ENCODE data around the gene THAP7. TPM values are rescaled to one million over a fixed set of nuclear protein-coding genes. Genes with fewer than 3 reads are reported as not detected.

Gene THAP7
- total RNA-seq, 4 donors from 2014 or later, result 19.8 to 54.7 (median 29.5) TPM

DNA sequence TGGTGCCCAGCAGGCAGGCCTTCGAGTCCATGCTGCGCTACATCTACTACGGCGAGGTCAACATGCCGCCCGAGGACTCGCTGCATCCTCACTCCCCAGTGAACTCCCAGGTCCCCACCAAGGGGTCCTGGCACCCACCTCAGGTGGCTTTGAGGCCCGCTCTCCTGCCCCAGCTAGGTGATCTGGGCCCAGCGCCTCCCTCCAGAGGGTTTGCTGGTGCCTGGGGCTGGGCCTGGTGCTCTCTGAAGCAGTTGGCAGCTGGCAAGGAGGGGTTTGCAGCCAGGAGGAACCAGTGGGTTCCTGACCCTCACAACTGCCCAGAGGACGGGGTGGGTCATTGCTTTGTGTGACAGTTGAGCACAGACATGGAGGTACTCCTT, 5.9 kb downstream of the THAP7 start:
- Histone ChIP-seq H3K4me3 (no peak overlapping the region), H3K36me3 (peaks cover 0 to 73% (median 0%) of the 10 kb centered on the region in 3 donors), H3K27ac (no peak overlapping the region), H3K27me3 (no peaks in the 10 kb centered on the region), H3K9me3 (no peaks in the 10 kb centered on the region), H3K4me1 (peaks cover 0 to 15% (median 10%) of the 10 kb centered on the region in 4 donors)
- no peak for TF ChIP-seq POLR2A (IDR thresholded peaks at IDR 0.05)
- TF ChIP-seq, protein P1, sequence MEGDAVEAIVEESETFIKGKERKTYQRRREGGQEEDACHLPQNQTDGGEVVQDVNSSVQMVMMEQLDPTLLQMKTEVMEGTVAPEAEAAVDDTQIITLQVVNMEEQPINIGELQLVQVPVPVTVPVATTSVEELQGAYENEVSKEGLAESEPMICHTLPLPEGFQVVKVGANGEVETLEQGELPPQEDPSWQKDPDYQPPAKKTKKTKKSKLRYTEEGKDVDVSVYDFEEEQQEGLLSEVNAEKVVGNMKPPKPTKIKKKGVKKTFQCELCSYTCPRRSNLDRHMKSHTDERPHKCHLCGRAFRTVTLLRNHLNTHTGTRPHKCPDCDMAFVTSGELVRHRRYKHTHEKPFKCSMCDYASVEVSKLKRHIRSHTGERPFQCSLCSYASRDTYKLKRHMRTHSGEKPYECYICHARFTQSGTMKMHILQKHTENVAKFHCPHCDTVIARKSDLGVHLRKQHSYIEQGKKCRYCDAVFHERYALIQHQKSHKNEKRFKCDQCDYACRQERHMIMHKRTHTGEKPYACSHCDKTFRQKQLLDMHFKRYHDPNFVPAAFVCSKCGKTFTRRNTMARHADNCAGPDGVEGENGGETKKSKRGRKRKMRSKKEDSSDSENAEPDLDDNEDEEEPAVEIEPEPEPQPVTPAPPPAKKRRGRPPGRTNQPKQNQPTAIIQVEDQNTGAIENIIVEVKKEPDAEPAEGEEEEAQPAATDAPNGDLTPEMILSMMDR (IDR thresholded peaks at IDR 0.05), result no peak
- DNase-seq, result no peak

DNA sequence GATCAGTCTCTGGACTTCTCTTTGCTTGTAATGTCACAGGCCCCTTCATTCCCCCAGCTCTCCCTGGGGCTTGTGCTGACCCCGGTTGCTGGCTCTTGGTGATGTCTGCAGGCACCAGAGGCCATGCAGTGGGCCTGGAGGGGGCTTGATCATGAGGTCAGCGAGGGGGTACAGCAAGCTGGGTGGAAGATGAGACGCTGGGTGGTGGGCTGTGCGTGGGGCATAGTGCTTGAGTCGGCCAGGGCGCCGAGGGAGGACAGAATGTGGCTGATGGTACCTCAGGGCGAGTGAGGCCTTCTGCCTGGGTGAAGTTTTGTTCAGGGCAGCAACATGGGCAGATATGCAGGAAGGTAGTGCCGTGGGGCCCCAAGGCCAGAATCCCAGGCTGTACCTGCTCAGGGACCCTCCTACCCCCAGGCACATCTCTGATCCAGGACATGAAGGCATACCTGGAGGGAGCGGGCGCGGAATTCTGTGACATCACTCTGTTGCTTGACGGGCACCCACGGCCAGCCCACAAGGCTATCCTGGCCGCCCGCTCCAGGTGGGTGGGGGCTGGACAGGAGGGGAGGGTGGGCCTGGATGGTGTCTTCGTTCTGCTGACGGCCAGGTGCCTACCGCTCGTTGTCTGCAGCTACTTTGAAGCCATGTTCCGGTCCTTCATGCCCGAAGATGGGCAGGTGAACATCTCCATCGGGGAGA, 6.4 kb downstream of the THAP7 start:
- H3K4me1 ChIP-seq, result peaks cover 0 to 10% (median 5%) of the 10 kb centered on the region in 4 donors
- no peaks in the 10 kb centered on the region for H3K9me3 ChIP-seq
- H3K27ac ChIP-seq, result no peak overlapping the region
- H3K4me3 ChIP-seq, result no peak overlapping the region
- H3K36me3 ChIP-seq, result peaks cover 0 to 78% (median 0%) of the 10 kb centered on the region in 3 donors
- DNase-seq, result no peak
- no peak for TF ChIP-seq POLR2A (IDR thresholded peaks at IDR 0.05)
- TF ChIP-seq, protein P1 (IDR thresholded peaks at IDR 0.05), result no peak
- H3K27me3 ChIP-seq, result no peaks in the 10 kb centered on the region

DNA sequence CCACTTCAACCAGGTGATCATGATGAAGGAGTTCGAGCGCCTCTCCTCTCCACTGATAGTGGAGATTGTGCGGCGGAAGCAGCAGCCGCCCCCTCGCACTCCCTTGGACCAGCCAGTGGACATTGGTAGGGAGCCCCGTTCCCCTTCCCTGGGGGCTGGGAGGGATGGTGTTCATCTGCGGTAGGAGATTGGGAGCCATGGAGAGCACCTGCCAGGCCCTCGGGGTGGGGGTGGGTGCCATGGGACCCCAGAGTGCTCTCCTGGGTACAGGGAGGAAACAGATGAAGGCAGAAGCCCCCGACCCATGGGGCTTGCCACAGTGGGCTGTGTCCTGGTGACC, 7.0 kb downstream of the THAP7 start:
- peaks cover 0 to 4% (median 0%) of the 10 kb centered on the region in 4 donors for H3K4me1 ChIP-seq
- TF ChIP-seq, protein P1 (IDR thresholded peaks at IDR 0.05), result no peak
- TF ChIP-seq POLR2A (IDR thresholded peaks at IDR 0.05), result no peak
- no peak overlapping the region for H3K4me3 ChIP-seq
- H3K27ac ChIP-seq, result no peak overlapping the region
- no peaks in the 10 kb centered on the region for H3K27me3 ChIP-seq
- H3K9me3 ChIP-seq, result no peaks in the 10 kb centered on the region
- DNase-seq, result no peak
- H3K36me3 ChIP-seq, result peaks cover 0 to 72% (median 0%) of the 10 kb centered on the region in 3 donors

DNA sequence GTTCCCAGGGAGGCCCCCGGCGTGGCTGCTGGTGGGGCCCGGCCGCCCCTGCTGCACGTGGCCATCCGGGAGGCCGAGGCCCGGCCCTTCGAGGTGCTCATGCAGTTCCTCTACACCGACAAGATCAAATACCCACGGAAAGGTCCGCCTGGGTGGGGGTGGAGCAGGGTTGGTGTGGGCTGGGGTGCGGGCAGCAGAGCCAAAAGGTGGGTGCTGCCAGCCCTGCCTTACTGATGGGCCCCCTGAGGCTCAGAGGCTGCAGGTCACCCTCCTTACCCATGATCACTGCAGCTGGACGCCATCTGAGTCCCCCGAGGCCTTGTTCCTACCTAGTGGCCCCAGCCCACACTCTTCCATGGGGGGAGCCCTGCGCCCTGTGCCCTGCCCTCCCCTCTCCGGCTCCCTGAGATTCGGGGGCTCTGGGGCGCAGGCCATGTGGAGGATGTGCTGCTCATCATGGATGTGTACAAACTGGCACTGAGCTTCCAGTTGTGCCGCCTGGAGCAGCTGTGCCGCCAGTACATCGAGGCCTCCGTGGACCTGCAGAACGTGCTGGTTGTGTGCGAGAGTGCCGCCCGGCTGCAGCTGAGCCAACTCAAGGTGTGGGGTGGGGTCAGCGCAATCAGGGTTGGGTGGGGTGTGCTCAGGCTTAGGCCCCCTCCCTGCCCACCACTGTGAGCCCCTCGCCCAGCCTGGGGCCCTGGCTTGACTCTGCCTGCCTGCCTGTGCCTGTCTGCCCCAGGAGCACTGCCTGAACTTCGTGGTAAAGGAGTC, 7.6 kb downstream of the THAP7 start:
- H3K27me3 ChIP-seq, result no peaks in the 10 kb centered on the region
- no peak overlapping the region for H3K27ac ChIP-seq
- no peaks in the 10 kb centered on the region for H3K9me3 ChIP-seq
- DNase-seq, result no peak
- no peak for TF ChIP-seq POLR2A (IDR thresholded peaks at IDR 0.05)
- TF ChIP-seq, protein P1 (IDR thresholded peaks at IDR 0.05), result no peak
- no peaks in the 10 kb centered on the region for H3K4me1 ChIP-seq
- H3K4me3 ChIP-seq, result no peak overlapping the region
- peaks cover 0 to 66% (median 0%) of the 10 kb centered on the region in 3 donors for H3K36me3 ChIP-seq

DNA sequence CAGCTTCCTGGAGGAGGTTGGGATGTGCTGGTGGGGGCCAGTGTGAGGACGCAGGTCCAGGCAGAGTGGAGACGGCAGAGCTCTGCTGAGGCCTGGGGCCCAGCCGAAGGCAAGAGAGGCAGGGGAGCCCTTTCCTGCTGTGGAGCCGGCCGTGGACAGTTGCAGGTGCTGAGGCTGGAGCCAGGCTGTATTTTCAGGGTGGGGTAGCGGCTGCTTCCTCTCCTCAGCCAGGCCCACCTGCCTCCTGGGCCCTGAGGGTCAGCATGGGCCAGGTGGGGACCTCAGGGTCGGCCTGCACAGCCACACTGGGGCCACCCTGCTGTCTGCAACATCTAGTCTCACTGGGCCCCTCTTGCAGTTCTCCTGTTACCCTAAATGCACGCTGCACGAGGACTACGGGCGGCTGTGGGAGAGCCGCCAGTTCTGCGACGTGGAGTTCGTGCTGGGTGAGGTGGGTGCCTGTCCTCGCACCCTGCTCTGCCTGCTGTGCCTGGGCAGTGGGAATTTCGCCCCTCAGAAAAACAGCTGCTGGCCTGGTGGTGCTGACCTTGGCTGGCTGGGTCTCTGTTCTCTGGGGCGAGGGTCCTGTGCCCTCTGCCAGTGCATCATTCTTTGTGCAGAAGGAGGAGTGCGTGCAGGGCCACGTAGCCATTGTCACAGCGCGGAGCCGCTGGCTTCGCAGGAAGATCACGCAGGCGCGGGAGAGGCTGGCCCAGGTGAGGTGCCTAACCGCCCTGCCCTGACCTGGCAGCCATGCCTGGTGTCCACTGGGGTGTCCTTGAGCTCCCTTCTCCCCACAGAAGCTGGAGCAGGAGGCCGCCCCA, 8.4 kb downstream of the THAP7 start:
- no peak overlapping the region for H3K4me3 ChIP-seq
- H3K27me3 ChIP-seq, result no peaks in the 10 kb centered on the region
- H3K27ac ChIP-seq, result no peak overlapping the region
- H3K9me3 ChIP-seq, result no peaks in the 10 kb centered on the region
- H3K4me1 ChIP-seq, result no peaks in the 10 kb centered on the region
- TF ChIP-seq, protein P1 (IDR thresholded peaks at IDR 0.05), result no peak
- TF ChIP-seq POLR2A (IDR thresholded peaks at IDR 0.05), result no peak
- no peak for DNase-seq
- peaks cover 0 to 70% (median 0%) of the 10 kb centered on the region in 3 donors for H3K36me3 ChIP-seq
